ENCODE data around the gene MSI2. TPM values are rescaled to one million over a fixed set of nuclear protein-coding genes. Genes with fewer than 3 reads are reported as not detected.

Gene MSI2
- total RNA-seq, 1 experiment from 2014 or later, result 174 TPM

- intact Hi-C loops (cut with micrococcal nuclease; ENCODE audit: unreplicated experiment), result loop anchor here (1.0 kb wide), 1 partner anchor 12 kb away; no protein-coding TSS in a partner anchor
- H3K36me3 Mint-ChIP-seq (ENCODE audit: insufficient read depth, unreplicated experiment), result peaks cover 52% of the 10 kb centered on the region
- H3K4me3 ChIP-seq (ENCODE audit: low read depth, low read length), result no peak overlapping the region
These were observed 101.6 kb downstream of the MSI2 start for GRCh38 chr17:57357830-57358430.

DNA sequence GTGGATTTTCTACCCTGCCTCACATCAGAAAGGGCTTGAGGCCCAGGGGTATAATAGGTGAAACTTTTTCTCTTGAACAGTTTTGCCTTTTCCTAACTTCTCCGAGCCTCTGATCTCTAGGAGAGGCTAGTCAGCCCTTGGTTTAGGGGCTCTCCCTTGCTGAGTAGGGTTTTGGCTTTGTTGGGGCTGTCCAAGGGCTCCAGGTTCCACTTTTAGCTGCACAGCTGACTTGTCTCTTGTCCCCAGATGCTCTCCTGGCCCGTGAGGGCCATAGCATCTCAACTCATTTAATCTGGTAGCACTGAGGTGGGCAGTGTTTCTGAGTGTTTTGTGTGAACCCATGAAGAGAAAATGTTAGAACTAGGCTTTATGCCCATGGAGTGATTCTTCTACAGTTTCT lies 103.9 kb downstream of the MSI2 start:
- CTCF ChIA-PET, result interaction anchor here (0.6 kb wide), 1 partner anchor 103 kb away, joined by 3 read pairs; no protein-coding TSS in a partner anchor
- BruUV-seq (replicated peaks), result no TSS peak

More at GRCh38 chr17:57357830-57358430, 101.6 kb downstream of the MSI2 start:
- H3K9me3 Mint-ChIP-seq (ENCODE audit: unreplicated experiment), result no peaks in the 10 kb centered on the region
- ChIA-PET CTCF (interaction anchor here (1.2 to 1.9 kb wide), 2 partner anchors 9 to 114 kb away, joined by 3 to 11 read pairs; no protein-coding TSS in a partner anchor), POLR2A (interaction anchor here (0.6 to 1.0 kb wide), 2 partner anchors 101 to 735 kb away, joined by 3 to 7 read pairs; partner anchors contain the start of gene MSI2)
- no peaks in the 10 kb centered on the region for H3K27me3 Mint-ChIP-seq (ENCODE audit: insufficient read depth, unreplicated experiment)
- Histone ChIP-seq H3K9me3 (no peaks in the 10 kb centered on the region), H3K36me3 (ENCODE audit: control insufficient read depth, insufficient read depth, low read length) (peaks cover 3% of the 10 kb centered on the region; the same call in 1 of the 2 replicates), H3K27me3 (replicated peaks; ENCODE audit: control insufficient read depth, insufficient read depth, low read length) (no peaks in the 10 kb centered on the region), H3K4me1 (peaks cover 31% of the 10 kb centered on the region)
- TF ChIP-seq CTCF (IDR thresholded peaks at IDR 0.05; ENCODE audit: insufficient read depth in 1 of 2, low read depth in 1 of 2, low read length in 1 of 2, severe bottlenecking in 1 of 2, unreplicated experiment in 1 of 2), result no peak
- peak overlapping the region; percentile 30 for H3K4me3 Mint-ChIP-seq (ENCODE audit: unreplicated experiment)
- no TSS peak for BruUV-seq (replicated peaks)
- H3K27ac Mint-ChIP-seq (ENCODE audit: unreplicated experiment), result peak overlapping the region; percentile 77
- DNase-seq, result peak in 1 of 2 experiments; percentile 21
- peaks cover 49% of the 10 kb centered on the region for H3K4me1 Mint-ChIP-seq (ENCODE audit: low read depth, unreplicated experiment)

More for the DNA sequence above, 103.9 kb downstream of the MSI2 start:
- no peak for TF ChIP-seq CTCF (IDR thresholded peaks at IDR 0.05; ENCODE audit: insufficient read depth in 1 of 2, low read depth in 1 of 2, low read length in 1 of 2, severe bottlenecking in 1 of 2, unreplicated experiment in 1 of 2)
- Mint-ChIP-seq H3K9me3 (ENCODE audit: unreplicated experiment) (no peaks in the 10 kb centered on the region), H3K4me1 (ENCODE audit: low read depth, unreplicated experiment) (peaks cover 39% of the 10 kb centered on the region), H3K27ac (ENCODE audit: unreplicated experiment) (no peak overlapping the region), H3K36me3 (ENCODE audit: insufficient read depth, unreplicated experiment) (peaks cover 53% of the 10 kb centered on the region), H3K4me3 (ENCODE audit: unreplicated experiment) (no peak overlapping the region), H3K27me3 (ENCODE audit: insufficient read depth, unreplicated experiment) (no peaks in the 10 kb centered on the region)
- POLR2A ChIA-PET, result no interaction called here
- intact Hi-C loops (cut with micrococcal nuclease; ENCODE audit: unreplicated experiment), result no loop called here
- Histone ChIP-seq H3K27me3 (replicated peaks; ENCODE audit: control insufficient read depth, insufficient read depth, low read length) (no peaks in the 10 kb centered on the region), H3K4me3 (ENCODE audit: low read depth, low read length) (no peak overlapping the region), H3K9me3 (no peaks in the 10 kb centered on the region), H3K36me3 (ENCODE audit: control insufficient read depth, insufficient read depth, low read length) (peaks cover 3% of the 10 kb centered on the region; the same call in 1 of the 2 replicates), H3K4me1 (peaks cover 35% of the 10 kb centered on the region)
- no peak for DNase-seq
